Measurements from ENCODE around the gene CBLIF.

Gene CBLIF

DNA sequence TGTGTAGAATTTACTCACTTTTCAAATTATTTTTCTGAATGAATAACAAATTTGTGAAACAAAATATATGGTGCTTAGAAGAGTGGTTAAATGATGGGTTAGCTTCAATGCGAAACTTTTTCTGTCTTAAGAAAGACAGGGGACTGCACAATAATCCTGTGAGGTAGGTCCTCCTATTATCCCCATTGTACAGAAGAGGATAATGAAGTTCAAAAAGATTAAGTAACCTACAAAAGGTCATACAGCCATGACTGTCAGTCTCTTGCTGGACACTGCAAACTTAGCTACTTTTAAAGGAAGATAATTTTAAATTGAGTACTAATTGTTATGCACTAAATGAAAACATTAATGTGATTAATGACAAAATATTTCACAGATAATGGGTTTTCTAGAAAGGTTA, 38.3 kb upstream of the CBLIF start:
- Histone ChIP-seq H3K79me2 (ENCODE audit: insufficient read depth, low read length) (no peaks in the 10 kb centered on the region), H3K36me3 (ENCODE audit: insufficient read depth, low read length) (no peaks in the 10 kb centered on the region), H3K9me3 (ENCODE audit: insufficient read depth, low read length, severe bottlenecking) (no peaks in the 10 kb centered on the region), H2AFZ (ENCODE audit: low read depth, low read length) (no peak overlapping the region), H3K4me2 (ENCODE audit: insufficient read depth, low read length) (no peak overlapping the region), H3K27ac (ENCODE audit: low read length) (no peak overlapping the region), H4K20me1 (ENCODE audit: insufficient read depth, low read length) (no peaks in the 10 kb centered on the region), H3K4me3 (ENCODE audit: low read depth in 1 of 2, low read length in 2 of 2) (no peak overlapping the region), H3K27me3 (ENCODE audit: insufficient read depth, low read length, poor library complexity) (no peaks in the 10 kb centered on the region), H3K9ac (ENCODE audit: low read depth, low read length) (no peak overlapping the region), H3K4me1 (ENCODE audit: insufficient read depth, low read length) (no peaks in the 10 kb centered on the region)
- DNase-seq = no peak
- TF ChIP-seq EZH2 (IDR thresholded peaks at IDR 0.05; ENCODE audit: borderline replicate concordance, low read depth, low read length, severe bottlenecking) = no peak
- TF ChIP-seq, protein P1, sequence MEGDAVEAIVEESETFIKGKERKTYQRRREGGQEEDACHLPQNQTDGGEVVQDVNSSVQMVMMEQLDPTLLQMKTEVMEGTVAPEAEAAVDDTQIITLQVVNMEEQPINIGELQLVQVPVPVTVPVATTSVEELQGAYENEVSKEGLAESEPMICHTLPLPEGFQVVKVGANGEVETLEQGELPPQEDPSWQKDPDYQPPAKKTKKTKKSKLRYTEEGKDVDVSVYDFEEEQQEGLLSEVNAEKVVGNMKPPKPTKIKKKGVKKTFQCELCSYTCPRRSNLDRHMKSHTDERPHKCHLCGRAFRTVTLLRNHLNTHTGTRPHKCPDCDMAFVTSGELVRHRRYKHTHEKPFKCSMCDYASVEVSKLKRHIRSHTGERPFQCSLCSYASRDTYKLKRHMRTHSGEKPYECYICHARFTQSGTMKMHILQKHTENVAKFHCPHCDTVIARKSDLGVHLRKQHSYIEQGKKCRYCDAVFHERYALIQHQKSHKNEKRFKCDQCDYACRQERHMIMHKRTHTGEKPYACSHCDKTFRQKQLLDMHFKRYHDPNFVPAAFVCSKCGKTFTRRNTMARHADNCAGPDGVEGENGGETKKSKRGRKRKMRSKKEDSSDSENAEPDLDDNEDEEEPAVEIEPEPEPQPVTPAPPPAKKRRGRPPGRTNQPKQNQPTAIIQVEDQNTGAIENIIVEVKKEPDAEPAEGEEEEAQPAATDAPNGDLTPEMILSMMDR (IDR thresholded peaks at IDR 0.05; ENCODE audit: borderline replicate concordance, extremely low read depth, low read length, poor library complexity, severe bottlenecking) = no peak
- no peak for ATAC-seq (ENCODE audit: insufficient read depth, low read depth)

DNA sequence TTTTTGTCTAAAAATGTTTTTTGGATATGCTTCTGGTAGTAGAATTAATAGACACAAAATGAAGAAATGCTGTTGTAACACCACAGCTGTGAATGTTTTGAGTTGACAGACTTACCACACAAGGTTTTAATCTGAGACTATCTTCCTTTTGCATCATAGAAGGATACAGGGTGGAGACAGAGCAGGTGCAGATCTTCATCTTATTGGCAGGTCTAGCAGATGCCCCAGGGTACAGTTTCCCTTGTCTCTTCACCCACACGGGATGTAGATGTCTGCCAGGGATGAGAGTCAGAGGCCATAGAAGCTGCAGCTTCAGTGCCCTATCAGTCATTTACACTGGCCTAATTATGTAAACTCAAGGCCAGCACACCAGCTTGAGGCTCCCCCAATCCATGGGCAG, 34.3 kb upstream of the CBLIF start:
- ATAC-seq (ENCODE audit: insufficient read depth, low read depth) (no peak), DNase-seq (no peak)
- H3K27ac ChIP-seq (ENCODE audit: low read length) = no peak overlapping the region
- H3K36me3 ChIP-seq (ENCODE audit: insufficient read depth, low read length) = no peaks in the 10 kb centered on the region
- no peak overlapping the region for H3K9ac ChIP-seq (ENCODE audit: low read depth, low read length)
- no peaks in the 10 kb centered on the region for H3K79me2 ChIP-seq (ENCODE audit: insufficient read depth, low read length)
- no peaks in the 10 kb centered on the region for H3K27me3 ChIP-seq (ENCODE audit: insufficient read depth, low read length, poor library complexity)
- H3K4me1 ChIP-seq (ENCODE audit: insufficient read depth, low read length) = no peaks in the 10 kb centered on the region
- H3K4me2 ChIP-seq (ENCODE audit: insufficient read depth, low read length) = no peak overlapping the region
- no peaks in the 10 kb centered on the region for H4K20me1 ChIP-seq (ENCODE audit: insufficient read depth, low read length)
- no peak overlapping the region for H2AFZ ChIP-seq (ENCODE audit: low read depth, low read length)
- TF ChIP-seq, protein P1 (IDR thresholded peaks at IDR 0.05; ENCODE audit: borderline replicate concordance, extremely low read depth, low read length, poor library complexity, severe bottlenecking) = no peak
- TF ChIP-seq EZH2 (IDR thresholded peaks at IDR 0.05; ENCODE audit: borderline replicate concordance, low read depth, low read length, severe bottlenecking) = no peak
- H3K9me3 ChIP-seq (ENCODE audit: insufficient read depth, low read length, severe bottlenecking) = no peaks in the 10 kb centered on the region
- H3K4me3 ChIP-seq (ENCODE audit: low read depth in 1 of 2, low read length in 2 of 2) = no peak overlapping the region

DNA sequence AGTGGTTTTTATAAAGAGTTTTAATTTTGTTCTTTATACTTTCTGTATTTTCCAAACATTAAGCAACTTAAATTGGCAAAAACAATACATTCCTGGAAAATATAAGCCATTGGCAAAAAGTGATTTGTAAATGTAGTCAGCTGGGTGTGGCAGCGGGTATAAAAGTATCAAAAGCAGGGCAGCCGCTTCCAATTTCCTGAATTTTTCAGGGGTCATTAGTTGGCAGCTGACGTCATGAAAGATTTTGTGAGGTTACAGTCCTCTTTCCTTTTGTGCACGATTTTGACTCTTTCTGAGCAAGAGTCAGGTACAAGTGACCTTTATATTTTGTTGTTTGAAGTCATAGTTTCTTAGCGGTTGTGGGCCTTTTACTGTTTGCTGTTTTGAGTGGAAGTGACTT, 33.3 kb upstream of the CBLIF start, which contains the start of gene OOSP3:
Gene OOSP3, plus strand, starts transcription at position 208 of the 400 bp plus-strand sequence. Its CDS starts 27 bp downstream, at position 235.
- H3K9me3 ChIP-seq (ENCODE audit: insufficient read depth, low read length, severe bottlenecking) = no peaks in the 10 kb centered on the region
- no peaks in the 10 kb centered on the region for H3K36me3 ChIP-seq (ENCODE audit: insufficient read depth, low read length)
- TF ChIP-seq EZH2 (IDR thresholded peaks at IDR 0.05; ENCODE audit: borderline replicate concordance, low read depth, low read length, severe bottlenecking) = no peak
- TF ChIP-seq, protein P1 (IDR thresholded peaks at IDR 0.05; ENCODE audit: borderline replicate concordance, extremely low read depth, low read length, poor library complexity, severe bottlenecking) = no peak
- no peaks in the 10 kb centered on the region for H3K27me3 ChIP-seq (ENCODE audit: insufficient read depth, low read length, poor library complexity)
- DNase-seq = no peak
- no peak within 1 kb of the TSS for H3K4me3 ChIP-seq (ENCODE audit: low read depth in 1 of 2, low read length in 2 of 2)
- no peak within 1 kb of the TSS for H3K27ac ChIP-seq (ENCODE audit: low read length)
- H3K4me1 ChIP-seq (ENCODE audit: insufficient read depth, low read length) = no peaks in the 10 kb centered on the region
- no peak within 1 kb of the TSS for H3K9ac ChIP-seq (ENCODE audit: low read depth, low read length)
- H3K4me2 ChIP-seq (ENCODE audit: insufficient read depth, low read length) = no peak within 1 kb of the TSS
- no peak for ATAC-seq (ENCODE audit: insufficient read depth, low read depth)
- no peaks in the 10 kb centered on the region for H4K20me1 ChIP-seq (ENCODE audit: insufficient read depth, low read length)
- H3K79me2 ChIP-seq (ENCODE audit: insufficient read depth, low read length) = no peaks in the 10 kb centered on the region
- no peak within 1 kb of the TSS for H2AFZ ChIP-seq (ENCODE audit: low read depth, low read length)

DNA sequence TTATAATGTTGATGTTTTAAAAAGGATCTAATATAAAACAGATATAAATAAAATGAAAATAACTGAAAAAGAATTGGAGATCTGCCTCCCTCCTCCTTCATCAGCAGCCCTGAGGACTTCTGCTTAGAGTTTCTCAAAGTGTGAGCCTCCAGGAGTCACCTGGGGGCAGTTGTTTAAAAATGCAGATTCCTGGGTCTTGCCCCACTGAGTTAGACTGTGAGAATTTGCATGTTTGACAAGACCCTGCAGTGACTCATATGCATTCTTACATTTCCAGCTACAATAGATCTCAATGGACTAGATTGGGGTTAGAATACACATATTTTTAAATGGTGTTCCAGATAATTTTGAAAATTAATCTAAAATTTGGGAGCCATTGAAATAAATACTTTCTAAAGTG, 32.5 kb upstream of the CBLIF start:
- H3K9ac ChIP-seq (ENCODE audit: low read depth, low read length) = no peak overlapping the region
- DNase-seq (no peak), ATAC-seq (ENCODE audit: insufficient read depth, low read depth) (no peak)
- TF ChIP-seq EZH2 (IDR thresholded peaks at IDR 0.05; ENCODE audit: borderline replicate concordance, low read depth, low read length, severe bottlenecking) = no peak
- TF ChIP-seq, protein P1 (IDR thresholded peaks at IDR 0.05; ENCODE audit: borderline replicate concordance, extremely low read depth, low read length, poor library complexity, severe bottlenecking) = no peak
- no peaks in the 10 kb centered on the region for H3K4me1 ChIP-seq (ENCODE audit: insufficient read depth, low read length)
- H3K79me2 ChIP-seq (ENCODE audit: insufficient read depth, low read length) = no peaks in the 10 kb centered on the region
- H3K4me2 ChIP-seq (ENCODE audit: insufficient read depth, low read length) = no peak overlapping the region
- no peaks in the 10 kb centered on the region for H3K27me3 ChIP-seq (ENCODE audit: insufficient read depth, low read length, poor library complexity)
- no peak overlapping the region for H3K4me3 ChIP-seq (ENCODE audit: low read depth in 1 of 2, low read length in 2 of 2)
- no peak overlapping the region for H2AFZ ChIP-seq (ENCODE audit: low read depth, low read length)
- H3K9me3 ChIP-seq (ENCODE audit: insufficient read depth, low read length, severe bottlenecking) = no peaks in the 10 kb centered on the region
- no peaks in the 10 kb centered on the region for H4K20me1 ChIP-seq (ENCODE audit: insufficient read depth, low read length)
- no peak overlapping the region for H3K27ac ChIP-seq (ENCODE audit: low read length)
- H3K36me3 ChIP-seq (ENCODE audit: insufficient read depth, low read length) = no peaks in the 10 kb centered on the region

Data from DND-41 (cell line).